Stimulated activated CD8-positive, alpha-beta memory T cell treated with anti-CD3 and anti-CD28 coated beads, Interleukin-12 subunit alpha, Interleukin-12 subunit beta, amount 100 ng/mL, for 24 hours (primary cell): ENCODE data around the gene HNF1A.

Experiments
- DNase-seq: peaks from one replicate; pipeline ENCODE4 v3.0.0-alpha.2; 2020; ENCODE audit errors: extremely low read depth

The HNF1A gene

GRCh38 chr12:120988658-120989057, 10.3 kb downstream of the HNF1A start:
- no peak for DNase-seq

GRCh38 chr12:120989687-120990086, 11.3 kb downstream of the HNF1A start:
- no peak for DNase-seq

- no peak for DNase-seq
Observed at GRCh38 chr12:120990487-120991055, 12.2 kb downstream of the HNF1A start.

- DNase-seq: no peak
Observed at GRCh38 chr12:120991965-120992364, 13.6 kb downstream of the HNF1A start.

- DNase-seq: no peak
Observed at GRCh38 chr12:120992989-120993388, 14.6 kb downstream of the HNF1A start.

GRCh38 chr12:120993496-120993895, 15.2 kb downstream of the HNF1A start:
- DNase-seq: no peak

- no peak for DNase-seq
Observed at GRCh38 chr12:120994059-120994458, 15.7 kb downstream of the HNF1A start.

- no peak for DNase-seq
Observed at GRCh38 chr12:120994589-120995337, 16.4 kb downstream of the HNF1A start.

GRCh38 chr12:120996133-120996746, 17.9 kb downstream of the HNF1A start:
- no peak for DNase-seq

- DNase-seq: no peak
Observed at GRCh38 chr12:120997448-120997847, 19.1 kb downstream of the HNF1A start.

GRCh38 chr12:120998435-120998834, 20.1 kb downstream of the HNF1A start:
- DNase-seq: no peak

GRCh38 chr12:120999191-121000120, 21.1 kb downstream of the HNF1A start:
- no peak for DNase-seq

- DNase-seq: no peak
Observed at GRCh38 chr12:121000530-121000929, 22.2 kb downstream of the HNF1A start.

- DNase-seq: no peak
Observed at GRCh38 chr12:121001060-121001459, 22.7 kb downstream of the HNF1A start.

- no peak for DNase-seq
Observed at GRCh38 chr12:121001841-121002483, 23.6 kb downstream of the HNF1A start.

GRCh38 chr12:121003650-121004049, 25.3 kb downstream of the HNF1A start:
- no peak for DNase-seq

- DNase-seq: no peak
Observed at GRCh38 chr12:121004253-121004815, 26.0 kb downstream of the HNF1A start.

- no peak for DNase-seq
Observed at GRCh38 chr12:121005346-121005815, 27.0 kb downstream of the HNF1A start.

- no peak for DNase-seq
Observed at GRCh38 chr12:121008347-121009098, 30.2 kb downstream of the HNF1A start.

GRCh38 chr12:121009741-121010140, 31.4 kb downstream of the HNF1A start:
- no peak for DNase-seq
